ENCODE data around the gene ZNF140.

Gene ZNF140

DNA sequence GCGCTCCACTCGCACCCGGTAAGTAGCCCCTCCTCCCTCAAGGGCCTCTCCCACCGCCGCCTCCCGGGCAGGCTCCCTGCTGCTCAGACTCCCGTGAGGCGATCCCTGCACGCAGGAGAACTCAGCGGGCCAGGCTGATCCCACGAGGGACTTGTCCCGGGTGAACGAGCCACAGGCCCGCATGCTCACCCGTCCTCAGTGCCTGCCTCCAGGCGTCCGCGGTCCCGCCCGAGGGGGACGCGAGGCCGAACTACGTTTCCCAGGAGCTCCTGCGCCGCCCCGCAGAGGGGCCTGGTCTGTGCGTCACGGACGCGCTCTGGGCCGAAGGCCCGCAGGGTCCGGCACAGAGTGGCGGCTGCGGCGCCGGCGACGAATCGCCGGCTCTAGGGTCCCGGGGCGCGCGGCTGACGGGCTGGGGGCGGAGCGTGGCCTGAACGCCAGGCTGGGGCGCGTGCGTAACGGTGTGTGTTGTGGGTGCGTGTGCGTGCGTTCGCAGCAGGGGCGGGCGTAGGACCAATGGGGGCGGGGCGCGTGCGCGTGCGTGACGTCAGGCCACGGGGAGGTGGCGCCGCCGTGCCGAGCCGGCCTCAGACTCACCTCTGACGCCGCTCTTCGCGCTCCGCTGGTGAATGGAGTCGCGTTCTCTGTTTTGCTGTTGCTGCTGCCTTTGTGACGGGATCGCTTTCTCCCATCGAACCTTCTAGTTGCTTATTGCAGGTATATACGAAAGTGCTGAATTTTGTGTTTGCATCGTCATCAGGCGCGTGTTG lies 49.5 kb downstream of the ZNF140 start, which contains the start of the genes ZNF10 and ZNF891:
Gene ZNF10 (plus strand): TSS at position 590 of the 770 bp plus-strand sequence. CDS start 13,866 bp downstream, outside the sequence.
Gene ZNF891 (minus strand): TSS at position 237 of the 770 bp plus-strand sequence. CDS start 8,356 bp downstream, outside the sequence.
- peak; percentile 93 to 94 for DNase-seq (ENCODE audit: low read depth in 2 of 2, low spot score in 1 of 2)

DNA sequence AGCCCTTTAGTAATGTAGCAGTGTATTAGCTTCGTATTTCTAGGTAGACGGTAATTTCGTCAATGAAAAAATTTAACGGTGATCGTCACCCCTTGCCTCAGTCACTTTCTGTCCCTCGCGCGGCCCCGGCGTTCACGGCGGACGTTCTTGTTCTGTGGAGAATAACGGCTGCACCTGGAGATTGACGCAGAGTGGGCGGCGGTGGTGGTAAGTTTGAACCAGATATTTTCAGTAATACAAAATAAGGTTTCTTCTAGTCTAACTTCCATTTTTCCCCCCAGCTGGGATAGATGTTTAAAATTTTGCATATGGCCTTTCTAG lies 50.0 kb downstream of the ZNF140 start:
- no peak for DNase-seq (ENCODE audit: low read depth in 2 of 2, low spot score in 1 of 2)

DNA sequence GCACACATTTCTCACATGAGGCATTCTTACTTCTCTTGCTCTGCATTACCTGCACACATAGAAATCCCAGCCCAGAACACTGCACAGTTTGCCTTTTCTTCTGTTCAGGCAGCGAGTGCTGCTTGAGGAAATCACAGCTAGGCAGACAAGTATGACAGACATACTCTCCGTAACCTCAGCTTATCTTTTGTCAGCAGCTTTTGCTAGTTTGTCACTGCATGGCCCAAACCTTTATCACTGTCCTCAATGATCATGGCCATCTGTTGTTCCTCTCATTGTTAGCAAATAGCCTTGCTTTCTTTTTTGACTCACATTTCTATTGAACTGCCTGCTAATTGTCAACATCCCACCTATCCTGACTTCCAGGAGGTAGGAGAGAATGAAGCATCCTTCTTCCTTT lies 55.0 kb downstream of the ZNF140 start:
- DNase-seq (ENCODE audit: low read depth in 2 of 2, low spot score in 1 of 2), result no peak

DNA sequence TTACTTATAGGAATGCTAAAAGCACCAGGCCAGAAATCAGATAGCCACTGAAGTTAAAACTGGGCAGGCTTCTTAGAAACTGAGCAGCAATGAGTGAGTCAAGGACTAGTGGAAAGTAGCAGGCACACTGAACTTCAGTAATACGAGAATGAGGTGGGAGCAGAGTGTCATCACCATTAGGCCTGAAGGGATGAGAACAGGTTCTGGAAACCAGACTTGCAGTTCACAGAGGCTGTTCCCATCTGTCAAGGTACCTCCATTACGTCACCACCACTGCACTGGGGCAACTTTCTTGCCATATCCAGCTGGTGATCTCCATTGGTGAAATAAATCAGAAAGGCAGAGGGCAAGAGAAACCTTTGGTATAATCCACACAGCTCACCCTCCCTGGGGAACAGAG lies 65.3 kb downstream of the ZNF140 start:
- no peak for DNase-seq (ENCODE audit: low read depth in 2 of 2, low spot score in 1 of 2)

DNA sequence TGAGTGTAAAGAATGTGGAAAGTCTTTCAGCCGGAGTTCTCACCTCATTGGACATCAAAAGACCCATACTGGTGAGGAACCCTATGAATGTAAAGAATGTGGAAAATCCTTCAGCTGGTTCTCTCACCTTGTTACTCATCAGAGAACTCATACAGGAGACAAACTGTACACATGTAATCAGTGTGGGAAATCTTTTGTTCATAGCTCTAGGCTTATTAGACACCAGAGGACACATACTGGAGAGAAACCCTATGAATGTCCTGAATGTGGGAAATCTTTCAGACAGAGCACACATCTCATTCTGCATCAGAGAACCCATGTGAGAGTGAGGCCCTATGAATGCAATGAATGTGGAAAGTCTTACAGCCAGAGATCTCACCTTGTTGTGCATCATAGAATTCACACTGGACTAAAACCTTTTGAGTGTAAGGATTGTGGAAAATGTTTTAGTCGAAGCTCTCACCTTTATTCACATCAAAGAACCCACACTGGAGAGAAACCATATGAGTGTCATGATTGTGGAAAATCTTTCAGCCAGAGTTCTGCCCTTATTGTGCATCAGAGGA lies 75.5 kb downstream of the ZNF140 start:
- no peak for DNase-seq (ENCODE audit: low read depth in 2 of 2, low spot score in 1 of 2)
